ENCODE data around the gene EPRS1.

The EPRS1 gene

DNA sequence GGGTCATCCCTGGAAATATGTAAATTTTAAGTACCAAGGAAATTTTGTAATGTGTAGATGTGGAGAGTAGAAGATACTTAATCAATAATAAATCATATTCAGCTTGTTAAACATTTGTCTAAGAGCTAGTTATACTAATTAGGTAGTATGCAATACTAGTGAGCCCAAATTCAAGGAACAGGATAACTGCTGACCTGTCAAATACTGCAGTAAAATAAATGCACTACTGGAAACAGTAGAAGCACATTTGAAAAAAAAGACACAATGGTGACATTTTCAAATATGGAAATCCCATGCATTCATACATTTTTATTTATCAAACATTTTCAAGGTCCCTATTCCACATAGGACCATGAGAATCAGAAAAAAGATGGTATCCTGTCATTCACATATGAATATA, 27.2 kb downstream of the EPRS1 start:
- no peak for TF ChIP-seq RAD21 (IDR thresholded peaks at IDR 0.05; ENCODE audit: low read depth)
- TF ChIP-seq, protein P1, sequence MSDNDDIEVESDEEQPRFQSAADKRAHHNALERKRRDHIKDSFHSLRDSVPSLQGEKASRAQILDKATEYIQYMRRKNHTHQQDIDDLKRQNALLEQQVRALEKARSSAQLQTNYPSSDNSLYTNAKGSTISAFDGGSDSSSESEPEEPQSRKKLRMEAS (IDR thresholded peaks at IDR 0.05), result no peak

DNA sequence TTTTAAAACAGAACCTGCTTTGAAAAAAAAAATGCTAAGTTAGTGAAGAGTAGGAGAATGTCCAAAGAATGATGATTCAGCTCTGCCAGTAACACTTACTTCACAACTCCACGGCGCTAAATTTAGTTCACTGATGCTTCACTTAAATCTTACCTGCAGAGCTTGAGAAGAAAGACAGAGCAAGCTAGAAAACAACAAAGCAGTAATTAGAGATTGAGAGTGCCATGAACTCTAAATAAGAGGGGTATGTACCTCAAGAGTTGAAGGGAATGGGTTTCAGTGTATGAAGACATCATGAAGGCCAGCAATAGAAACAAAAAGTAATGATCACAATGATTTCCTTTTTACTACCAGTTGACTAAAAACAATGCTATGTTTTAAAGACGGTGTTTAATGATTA, 32.8 kb downstream of the EPRS1 start:
- TF ChIP-seq TEAD4 (IDR thresholded peaks at IDR 0.05) (no peak), CREB1 (IDR thresholded peaks at IDR 0.05; ENCODE audit: low read depth) (no peak), CEBPB (IDR thresholded peaks at IDR 0.05) (no peak), TCF12 (IDR thresholded peaks at IDR 0.05; ENCODE audit: low read depth) (no peak), NFIC (IDR thresholded peaks at IDR 0.05) (no peak), TAF1 (IDR thresholded peaks at IDR 0.05; ENCODE audit: low read depth) (no peak), ZBTB7A (IDR thresholded peaks at IDR 0.05; ENCODE audit: low read depth) (no peak), EP300 (IDR thresholded peaks at IDR 0.05; ENCODE audit: borderline replicate concordance) (no peak), FOXM1 (IDR thresholded peaks at IDR 0.05; ENCODE audit: borderline replicate concordance, low read depth) (no peak)
- TF ChIP-seq, protein P1 (IDR thresholded peaks at IDR 0.05), result no peak
- TF ChIP-seq, protein P2, sequence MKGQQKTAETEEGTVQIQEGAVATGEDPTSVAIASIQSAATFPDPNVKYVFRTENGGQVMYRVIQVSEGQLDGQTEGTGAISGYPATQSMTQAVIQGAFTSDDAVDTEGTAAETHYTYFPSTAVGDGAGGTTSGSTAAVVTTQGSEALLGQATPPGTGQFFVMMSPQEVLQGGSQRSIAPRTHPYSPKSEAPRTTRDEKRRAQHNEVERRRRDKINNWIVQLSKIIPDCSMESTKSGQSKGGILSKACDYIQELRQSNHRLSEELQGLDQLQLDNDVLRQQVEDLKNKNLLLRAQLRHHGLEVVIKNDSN (IDR thresholded peaks at IDR 0.05), result no peak

DNA sequence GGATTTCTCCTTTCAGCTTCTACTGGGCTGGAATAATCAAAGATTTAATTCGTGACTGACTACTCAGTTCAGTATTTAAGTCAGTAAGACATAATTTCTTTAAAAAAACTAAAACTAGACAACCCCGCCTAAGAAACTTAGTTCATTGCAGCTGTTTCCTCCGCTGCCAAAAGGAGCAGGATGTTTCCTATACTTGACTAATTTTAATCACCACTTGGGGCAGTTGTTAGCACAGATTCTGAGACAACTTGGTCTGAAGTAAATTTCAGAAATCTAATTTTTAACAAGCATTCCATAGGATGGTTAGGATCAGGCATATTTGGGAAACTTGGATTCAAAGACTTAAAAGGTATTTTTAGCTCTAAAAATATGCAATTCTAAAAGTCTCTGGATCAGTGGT, 34.0 kb downstream of the EPRS1 start:
- TF ChIP-seq, protein P2 (IDR thresholded peaks at IDR 0.05), result no peak
- TF ChIP-seq, protein P1 (IDR thresholded peaks at IDR 0.05), result no peak
- TF ChIP-seq CREB1 (IDR thresholded peaks at IDR 0.05; ENCODE audit: low read depth) (no peak; the same call in 1 of the 2 replicates), NFIC (IDR thresholded peaks at IDR 0.05) (no peak), FOXM1 (IDR thresholded peaks at IDR 0.05; ENCODE audit: borderline replicate concordance, low read depth) (no peak), TAF1 (IDR thresholded peaks at IDR 0.05; ENCODE audit: low read depth) (no peak), YY1 (IDR thresholded peaks at IDR 0.05; ENCODE audit: low read depth) (no peak), TCF12 (IDR thresholded peaks at IDR 0.05; ENCODE audit: low read depth) (no peak), ZBTB7A (IDR thresholded peaks at IDR 0.05; ENCODE audit: low read depth) (no peak), EP300 (IDR thresholded peaks at IDR 0.05; ENCODE audit: borderline replicate concordance) (no peak), RAD21 (IDR thresholded peaks at IDR 0.05; ENCODE audit: low read depth) (no peak), EGR1 (IDR thresholded peaks at IDR 0.05) (no peak), TEAD4 (IDR thresholded peaks at IDR 0.05) (no peak), CEBPB (IDR thresholded peaks at IDR 0.05) (no peak)
- TF ChIP-seq, protein P3, sequence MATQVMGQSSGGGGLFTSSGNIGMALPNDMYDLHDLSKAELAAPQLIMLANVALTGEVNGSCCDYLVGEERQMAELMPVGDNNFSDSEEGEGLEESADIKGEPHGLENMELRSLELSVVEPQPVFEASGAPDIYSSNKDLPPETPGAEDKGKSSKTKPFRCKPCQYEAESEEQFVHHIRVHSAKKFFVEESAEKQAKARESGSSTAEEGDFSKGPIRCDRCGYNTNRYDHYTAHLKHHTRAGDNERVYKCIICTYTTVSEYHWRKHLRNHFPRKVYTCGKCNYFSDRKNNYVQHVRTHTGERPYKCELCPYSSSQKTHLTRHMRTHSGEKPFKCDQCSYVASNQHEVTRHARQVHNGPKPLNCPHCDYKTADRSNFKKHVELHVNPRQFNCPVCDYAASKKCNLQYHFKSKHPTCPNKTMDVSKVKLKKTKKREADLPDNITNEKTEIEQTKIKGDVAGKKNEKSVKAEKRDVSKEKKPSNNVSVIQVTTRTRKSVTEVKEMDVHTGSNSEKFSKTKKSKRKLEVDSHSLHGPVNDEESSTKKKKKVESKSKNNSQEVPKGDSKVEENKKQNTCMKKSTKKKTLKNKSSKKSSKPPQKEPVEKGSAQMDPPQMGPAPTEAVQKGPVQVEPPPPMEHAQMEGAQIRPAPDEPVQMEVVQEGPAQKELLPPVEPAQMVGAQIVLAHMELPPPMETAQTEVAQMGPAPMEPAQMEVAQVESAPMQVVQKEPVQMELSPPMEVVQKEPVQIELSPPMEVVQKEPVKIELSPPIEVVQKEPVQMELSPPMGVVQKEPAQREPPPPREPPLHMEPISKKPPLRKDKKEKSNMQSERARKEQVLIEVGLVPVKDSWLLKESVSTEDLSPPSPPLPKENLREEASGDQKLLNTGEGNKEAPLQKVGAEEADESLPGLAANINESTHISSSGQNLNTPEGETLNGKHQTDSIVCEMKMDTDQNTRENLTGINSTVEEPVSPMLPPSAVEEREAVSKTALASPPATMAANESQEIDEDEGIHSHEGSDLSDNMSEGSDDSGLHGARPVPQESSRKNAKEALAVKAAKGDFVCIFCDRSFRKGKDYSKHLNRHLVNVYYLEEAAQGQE (IDR thresholded peaks at IDR 0.05; ENCODE audit: low read depth), result no peak

DNA sequence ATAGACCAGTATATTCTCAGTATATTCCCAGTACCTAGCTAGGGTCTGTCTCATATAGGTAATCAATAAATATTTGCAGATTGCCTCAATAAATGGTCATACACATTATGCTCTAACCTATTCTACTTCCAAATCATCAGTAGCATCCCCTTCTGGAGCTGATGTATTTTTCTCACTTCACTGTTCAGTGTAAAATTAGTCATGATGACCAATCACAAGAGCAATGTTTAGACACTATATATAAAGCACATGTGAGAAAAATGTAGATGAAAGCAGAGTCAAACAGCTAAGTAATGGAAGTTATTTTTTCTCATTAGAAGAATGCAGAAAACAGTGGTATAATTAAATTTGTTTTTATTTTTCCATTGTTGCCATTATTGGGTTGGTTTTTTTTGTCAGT, 34.7 kb downstream of the EPRS1 start:
- TF ChIP-seq, protein P3 (IDR thresholded peaks at IDR 0.05; ENCODE audit: low read depth), result no peak
- TF ChIP-seq ZBTB7A (IDR thresholded peaks at IDR 0.05; ENCODE audit: low read depth), result no peak
- TF ChIP-seq TAF1 (IDR thresholded peaks at IDR 0.05; ENCODE audit: low read depth), result no peak
- TF ChIP-seq, protein P1 (IDR thresholded peaks at IDR 0.05), result no peak
- no peak for TF ChIP-seq CREB1 (IDR thresholded peaks at IDR 0.05; ENCODE audit: low read depth)
- TF ChIP-seq YY1 (IDR thresholded peaks at IDR 0.05; ENCODE audit: low read depth), result no peak
- TF ChIP-seq FOXM1 (IDR thresholded peaks at IDR 0.05; ENCODE audit: borderline replicate concordance, low read depth), result no peak
- no peak for TF ChIP-seq TCF12 (IDR thresholded peaks at IDR 0.05; ENCODE audit: low read depth)
- no peak for TF ChIP-seq EGR1 (IDR thresholded peaks at IDR 0.05)
- TF ChIP-seq NFIC (IDR thresholded peaks at IDR 0.05), result no peak
- no peak for TF ChIP-seq RAD21 (IDR thresholded peaks at IDR 0.05; ENCODE audit: low read depth)
- TF ChIP-seq TEAD4 (IDR thresholded peaks at IDR 0.05), result no peak
- TF ChIP-seq EP300 (IDR thresholded peaks at IDR 0.05; ENCODE audit: borderline replicate concordance), result no peak
- TF ChIP-seq, protein P2 (IDR thresholded peaks at IDR 0.05), result no peak
- TF ChIP-seq CEBPB (IDR thresholded peaks at IDR 0.05), result no peak

DNA sequence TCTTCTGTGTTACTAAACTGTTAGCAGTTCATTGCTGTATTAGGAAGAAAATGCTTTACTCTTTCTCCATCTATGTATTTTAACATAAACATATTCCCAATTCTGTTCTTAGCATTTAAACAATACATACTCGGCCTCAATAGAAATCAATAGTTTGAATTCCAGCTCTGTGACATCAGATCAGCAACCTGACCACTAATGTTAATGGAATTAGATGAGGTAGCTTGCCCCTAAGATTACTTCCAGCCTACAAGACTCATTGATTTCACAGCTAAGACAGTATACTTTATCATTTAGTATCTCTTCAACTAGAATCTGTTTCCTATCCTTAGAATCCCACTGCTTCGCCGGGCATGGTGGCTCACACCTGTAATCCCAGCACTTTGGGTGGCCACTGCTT, 38.9 kb downstream of the EPRS1 start:
- TF ChIP-seq, protein P3 (IDR thresholded peaks at IDR 0.05; ENCODE audit: low read depth), result no peak
- no peak for TF ChIP-seq CEBPB (IDR thresholded peaks at IDR 0.05)
- no peak for TF ChIP-seq TCF12 (IDR thresholded peaks at IDR 0.05; ENCODE audit: low read depth)
- TF ChIP-seq EP300 (IDR thresholded peaks at IDR 0.05; ENCODE audit: borderline replicate concordance), result no peak
- no peak for TF ChIP-seq RAD21 (IDR thresholded peaks at IDR 0.05; ENCODE audit: low read depth)
- TF ChIP-seq, protein P2 (IDR thresholded peaks at IDR 0.05), result no peak
- no peak for TF ChIP-seq FOXM1 (IDR thresholded peaks at IDR 0.05; ENCODE audit: borderline replicate concordance, low read depth)
- TF ChIP-seq NFIC (IDR thresholded peaks at IDR 0.05), result no peak
- TF ChIP-seq, protein P1 (IDR thresholded peaks at IDR 0.05), result no peak
- TF ChIP-seq YY1 (IDR thresholded peaks at IDR 0.05; ENCODE audit: low read depth), result no peak
